Measurements from ENCODE around the gene MEX3D. TPM values are rescaled to one million over a fixed set of nuclear protein-coding genes. Genes with fewer than 3 reads are reported as not detected.
A peak's percentile ranks its signal among the peaks of the same experiment; 100 is the strongest.

Gene MEX3D
- total and polyA plus RNA-seq, 2 experiments from 2014 or later, result 12.4 to 94.9 TPM

DNA sequence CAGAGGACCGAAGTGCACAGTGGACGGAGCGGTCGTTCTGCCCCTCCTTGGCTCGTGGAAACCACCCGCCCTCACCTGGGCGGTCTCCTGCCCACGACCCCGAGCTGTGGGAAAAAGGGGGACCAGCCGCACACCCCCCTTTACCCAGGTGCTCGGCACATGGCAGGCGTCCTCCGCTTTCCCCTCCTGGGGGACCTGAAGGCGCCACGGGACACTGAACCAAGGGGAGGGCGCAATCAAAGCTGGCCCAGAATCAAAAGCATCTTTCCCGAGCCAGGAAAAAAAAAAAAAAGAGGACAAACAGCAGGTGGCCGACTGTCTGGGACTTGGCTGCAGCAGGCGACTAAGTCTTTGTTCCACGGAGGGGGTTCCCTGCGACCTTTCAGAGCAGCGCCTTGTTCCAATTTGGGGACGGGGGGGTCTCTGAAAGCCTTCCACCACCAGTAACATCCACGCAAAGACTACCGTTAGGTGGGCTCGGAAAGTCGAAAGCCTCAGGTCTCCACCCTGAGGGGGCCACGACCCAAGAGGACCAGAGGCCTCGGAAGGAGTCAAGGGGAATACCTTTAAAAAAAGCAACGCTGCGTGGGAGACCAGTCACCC lies 23.4 kb upstream of the MEX3D start:
- Histone ChIP-seq H3K36me3 (ENCODE audit: insufficient read depth) (no peaks in the 10 kb centered on the region; the same call in 1 of the 2 replicates), H3K79me2 (replicated peaks; ENCODE audit: insufficient read depth) (peaks cover 55% of the 10 kb centered on the region), H3K4me3 (peak overlapping the region; percentile 94), H3K4me1 (ENCODE audit: insufficient read depth) (peaks cover 11% of the 10 kb centered on the region), H3K27me3 (ENCODE audit: insufficient read depth) (no peaks in the 10 kb centered on the region), H3K27ac (ENCODE audit: low read depth) (peak overlapping the region; percentile 99), H3F3A (replicated peaks; ENCODE audit: low read depth) (peaks cover 32% of the 10 kb centered on the region), H3K9me2 (ENCODE audit: insufficient read depth) (no peaks in the 10 kb centered on the region), H2AFZ (no peak overlapping the region), H3K4me2 (peak overlapping the region; percentile 98), H4K20me1 (replicated peaks; ENCODE audit: insufficient read depth) (peaks cover 15% of the 10 kb centered on the region)
- Mint-ChIP-seq H3K4me3 (peak overlapping the region; percentile 89), H3K9me3 (no peaks in the 10 kb centered on the region), H3K27ac (peak overlapping the region; percentile 95), H3K36me3 (ENCODE audit: low read depth) (peaks cover 31% of the 10 kb centered on the region; the same call in 2 of the 3 replicates), H3K4me1 (peaks cover 6% of the 10 kb centered on the region), H3K27me3 (ENCODE audit: insufficient read depth, low read depth, poor library complexity) (peaks cover 29% of the 10 kb centered on the region)
- no peak for DNase-seq (ENCODE audit: low spot score)
- TF ChIP-seq, protein P1, sequence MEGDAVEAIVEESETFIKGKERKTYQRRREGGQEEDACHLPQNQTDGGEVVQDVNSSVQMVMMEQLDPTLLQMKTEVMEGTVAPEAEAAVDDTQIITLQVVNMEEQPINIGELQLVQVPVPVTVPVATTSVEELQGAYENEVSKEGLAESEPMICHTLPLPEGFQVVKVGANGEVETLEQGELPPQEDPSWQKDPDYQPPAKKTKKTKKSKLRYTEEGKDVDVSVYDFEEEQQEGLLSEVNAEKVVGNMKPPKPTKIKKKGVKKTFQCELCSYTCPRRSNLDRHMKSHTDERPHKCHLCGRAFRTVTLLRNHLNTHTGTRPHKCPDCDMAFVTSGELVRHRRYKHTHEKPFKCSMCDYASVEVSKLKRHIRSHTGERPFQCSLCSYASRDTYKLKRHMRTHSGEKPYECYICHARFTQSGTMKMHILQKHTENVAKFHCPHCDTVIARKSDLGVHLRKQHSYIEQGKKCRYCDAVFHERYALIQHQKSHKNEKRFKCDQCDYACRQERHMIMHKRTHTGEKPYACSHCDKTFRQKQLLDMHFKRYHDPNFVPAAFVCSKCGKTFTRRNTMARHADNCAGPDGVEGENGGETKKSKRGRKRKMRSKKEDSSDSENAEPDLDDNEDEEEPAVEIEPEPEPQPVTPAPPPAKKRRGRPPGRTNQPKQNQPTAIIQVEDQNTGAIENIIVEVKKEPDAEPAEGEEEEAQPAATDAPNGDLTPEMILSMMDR (conservative IDR thresholded peaks at IDR 0.05; ENCODE audit: low read depth in 2 of 2), result no peak
- TF ChIP-seq EZH2phosphoT487 (IDR thresholded peaks at IDR 0.05; ENCODE audit: unreplicated experiment) (no peak), EZH2 (IDR thresholded peaks at IDR 0.05; ENCODE audit: low read depth, unreplicated experiment) (no peak), ZNF331 (CRISPR knock-in tag; IDR thresholded peaks at IDR 0.05; ENCODE audit: low read depth) (no peak), STAT1 (IDR thresholded peaks at IDR 0.05; ENCODE audit: unreplicated experiment) (no peak), JUNB (IDR thresholded peaks at IDR 0.05; ENCODE audit: unreplicated experiment) (no peak), CREB1 (CRISPR knock-in tag; IDR thresholded peaks at IDR 0.05; ENCODE audit: low read depth) (no peak), ZNF114 (CRISPR knock-in tag; IDR thresholded peaks at IDR 0.05) (no peak), NANOG (IDR thresholded peaks at IDR 0.05; ENCODE audit: borderline replicate concordance) (no peak), POLR2AphosphoS5 (IDR thresholded peaks at IDR 0.05; ENCODE audit: low read depth) (no peak)
- TF ChIP-seq, protein P2, sequence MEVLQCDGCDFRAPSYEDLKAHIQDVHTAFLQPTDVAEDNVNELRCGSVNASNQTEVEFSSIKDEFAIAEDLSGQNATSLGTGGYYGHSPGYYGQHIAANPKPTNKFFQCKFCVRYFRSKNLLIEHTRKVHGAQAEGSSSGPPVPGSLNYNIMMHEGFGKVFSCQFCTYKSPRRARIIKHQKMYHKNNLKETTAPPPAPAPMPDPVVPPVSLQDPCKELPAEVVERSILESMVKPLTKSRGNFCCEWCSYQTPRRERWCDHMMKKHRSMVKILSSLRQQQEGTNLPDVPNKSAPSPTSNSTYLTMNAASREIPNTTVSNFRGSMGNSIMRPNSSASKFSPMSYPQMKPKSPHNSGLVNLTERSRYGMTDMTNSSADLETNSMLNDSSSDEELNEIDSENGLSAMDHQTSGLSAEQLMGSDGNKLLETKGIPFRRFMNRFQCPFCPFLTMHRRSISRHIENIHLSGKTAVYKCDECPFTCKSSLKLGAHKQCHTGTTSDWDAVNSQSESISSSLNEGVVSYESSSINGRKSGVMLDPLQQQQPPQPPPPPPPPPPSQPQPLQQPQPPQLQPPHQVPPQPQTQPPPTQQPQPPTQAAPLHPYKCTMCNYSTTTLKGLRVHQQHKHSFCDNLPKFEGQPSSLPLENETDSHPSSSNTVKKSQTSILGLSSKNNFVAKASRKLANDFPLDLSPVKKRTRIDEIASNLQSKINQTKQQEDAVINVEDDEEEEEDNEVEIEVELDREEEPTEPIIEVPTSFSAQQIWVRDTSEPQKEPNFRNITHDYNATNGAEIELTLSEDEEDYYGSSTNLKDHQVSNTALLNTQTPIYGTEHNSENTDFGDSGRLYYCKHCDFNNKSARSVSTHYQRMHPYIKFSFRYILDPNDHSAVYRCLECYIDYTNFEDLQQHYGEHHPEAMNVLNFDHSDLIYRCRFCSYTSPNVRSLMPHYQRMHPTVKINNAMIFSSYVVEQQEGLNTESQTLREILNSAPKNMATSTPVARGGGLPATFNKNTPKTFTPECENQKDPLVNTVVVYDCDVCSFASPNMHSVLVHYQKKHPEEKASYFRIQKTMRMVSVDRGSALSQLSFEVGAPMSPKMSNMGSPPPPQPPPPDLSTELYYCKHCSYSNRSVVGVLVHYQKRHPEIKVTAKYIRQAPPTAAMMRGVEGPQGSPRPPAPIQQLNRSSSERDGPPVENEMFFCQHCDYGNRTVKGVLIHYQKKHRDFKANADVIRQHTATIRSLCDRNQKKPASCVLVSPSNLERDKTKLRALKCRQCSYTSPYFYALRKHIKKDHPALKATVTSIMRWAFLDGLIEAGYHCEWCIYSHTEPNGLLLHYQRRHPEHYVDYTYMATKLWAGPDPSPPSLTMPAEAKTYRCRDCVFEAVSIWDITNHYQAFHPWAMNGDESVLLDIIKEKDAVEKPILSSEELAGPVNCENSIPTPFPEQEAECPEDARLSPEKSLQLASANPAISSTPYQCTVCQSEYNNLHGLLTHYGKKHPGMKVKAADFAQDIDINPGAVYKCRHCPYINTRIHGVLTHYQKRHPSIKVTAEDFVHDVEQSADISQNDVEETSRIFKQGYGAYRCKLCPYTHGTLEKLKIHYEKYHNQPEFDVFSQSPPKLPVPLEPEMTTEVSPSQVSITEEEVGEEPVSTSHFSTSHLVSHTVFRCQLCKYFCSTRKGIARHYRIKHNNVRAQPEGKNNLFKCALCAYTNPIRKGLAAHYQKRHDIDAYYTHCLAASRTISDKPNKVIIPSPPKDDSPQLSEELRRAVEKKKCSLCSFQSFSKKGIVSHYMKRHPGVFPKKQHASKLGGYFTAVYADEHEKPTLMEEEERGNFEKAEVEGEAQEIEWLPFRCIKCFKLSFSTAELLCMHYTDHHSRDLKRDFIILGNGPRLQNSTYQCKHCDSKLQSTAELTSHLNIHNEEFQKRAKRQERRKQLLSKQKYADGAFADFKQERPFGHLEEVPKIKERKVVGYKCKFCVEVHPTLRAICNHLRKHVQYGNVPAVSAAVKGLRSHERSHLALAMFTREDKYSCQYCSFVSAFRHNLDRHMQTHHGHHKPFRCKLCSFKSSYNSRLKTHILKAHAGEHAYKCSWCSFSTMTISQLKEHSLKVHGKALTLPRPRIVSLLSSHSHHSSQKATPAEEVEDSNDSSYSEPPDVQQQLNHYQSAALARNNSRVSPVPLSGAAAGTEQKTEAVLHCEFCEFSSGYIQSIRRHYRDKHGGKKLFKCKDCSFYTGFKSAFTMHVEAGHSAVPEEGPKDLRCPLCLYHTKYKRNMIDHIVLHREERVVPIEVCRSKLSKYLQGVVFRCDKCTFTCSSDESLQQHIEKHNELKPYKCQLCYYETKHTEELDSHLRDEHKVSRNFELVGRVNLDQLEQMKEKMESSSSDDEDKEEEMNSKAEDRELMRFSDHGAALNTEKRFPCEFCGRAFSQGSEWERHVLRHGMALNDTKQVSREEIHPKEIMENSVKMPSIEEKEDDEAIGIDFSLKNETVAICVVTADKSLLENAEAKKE (CRISPR knock-in tag; IDR thresholded peaks at IDR 0.05), result no peak
- TF ChIP-seq, protein P3, sequence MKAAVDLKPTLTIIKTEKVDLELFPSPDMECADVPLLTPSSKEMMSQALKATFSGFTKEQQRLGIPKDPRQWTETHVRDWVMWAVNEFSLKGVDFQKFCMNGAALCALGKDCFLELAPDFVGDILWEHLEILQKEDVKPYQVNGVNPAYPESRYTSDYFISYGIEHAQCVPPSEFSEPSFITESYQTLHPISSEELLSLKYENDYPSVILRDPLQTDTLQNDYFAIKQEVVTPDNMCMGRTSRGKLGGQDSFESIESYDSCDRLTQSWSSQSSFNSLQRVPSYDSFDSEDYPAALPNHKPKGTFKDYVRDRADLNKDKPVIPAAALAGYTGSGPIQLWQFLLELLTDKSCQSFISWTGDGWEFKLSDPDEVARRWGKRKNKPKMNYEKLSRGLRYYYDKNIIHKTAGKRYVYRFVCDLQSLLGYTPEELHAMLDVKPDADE (IDR thresholded peaks at IDR 0.05), result no peak
- TF ChIP-seq, protein P4, sequence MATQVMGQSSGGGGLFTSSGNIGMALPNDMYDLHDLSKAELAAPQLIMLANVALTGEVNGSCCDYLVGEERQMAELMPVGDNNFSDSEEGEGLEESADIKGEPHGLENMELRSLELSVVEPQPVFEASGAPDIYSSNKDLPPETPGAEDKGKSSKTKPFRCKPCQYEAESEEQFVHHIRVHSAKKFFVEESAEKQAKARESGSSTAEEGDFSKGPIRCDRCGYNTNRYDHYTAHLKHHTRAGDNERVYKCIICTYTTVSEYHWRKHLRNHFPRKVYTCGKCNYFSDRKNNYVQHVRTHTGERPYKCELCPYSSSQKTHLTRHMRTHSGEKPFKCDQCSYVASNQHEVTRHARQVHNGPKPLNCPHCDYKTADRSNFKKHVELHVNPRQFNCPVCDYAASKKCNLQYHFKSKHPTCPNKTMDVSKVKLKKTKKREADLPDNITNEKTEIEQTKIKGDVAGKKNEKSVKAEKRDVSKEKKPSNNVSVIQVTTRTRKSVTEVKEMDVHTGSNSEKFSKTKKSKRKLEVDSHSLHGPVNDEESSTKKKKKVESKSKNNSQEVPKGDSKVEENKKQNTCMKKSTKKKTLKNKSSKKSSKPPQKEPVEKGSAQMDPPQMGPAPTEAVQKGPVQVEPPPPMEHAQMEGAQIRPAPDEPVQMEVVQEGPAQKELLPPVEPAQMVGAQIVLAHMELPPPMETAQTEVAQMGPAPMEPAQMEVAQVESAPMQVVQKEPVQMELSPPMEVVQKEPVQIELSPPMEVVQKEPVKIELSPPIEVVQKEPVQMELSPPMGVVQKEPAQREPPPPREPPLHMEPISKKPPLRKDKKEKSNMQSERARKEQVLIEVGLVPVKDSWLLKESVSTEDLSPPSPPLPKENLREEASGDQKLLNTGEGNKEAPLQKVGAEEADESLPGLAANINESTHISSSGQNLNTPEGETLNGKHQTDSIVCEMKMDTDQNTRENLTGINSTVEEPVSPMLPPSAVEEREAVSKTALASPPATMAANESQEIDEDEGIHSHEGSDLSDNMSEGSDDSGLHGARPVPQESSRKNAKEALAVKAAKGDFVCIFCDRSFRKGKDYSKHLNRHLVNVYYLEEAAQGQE (IDR thresholded peaks at IDR 0.05; ENCODE audit: unreplicated experiment), result no peak
- ATAC-seq, result no peak; the same call in 2 of the 3 replicates
